ENCODE measurements around the gene DHX40. TPM values are rescaled to one million over a fixed set of nuclear protein-coding genes. Genes with fewer than 3 reads are reported as not detected.
A peak's percentile ranks its signal among the peaks of the same experiment; 100 is the strongest.

The DHX40 gene
- total and polyA plus RNA-seq, 10 donors: 9.3 to 33.5 (median 25.4) TPM

DNA sequence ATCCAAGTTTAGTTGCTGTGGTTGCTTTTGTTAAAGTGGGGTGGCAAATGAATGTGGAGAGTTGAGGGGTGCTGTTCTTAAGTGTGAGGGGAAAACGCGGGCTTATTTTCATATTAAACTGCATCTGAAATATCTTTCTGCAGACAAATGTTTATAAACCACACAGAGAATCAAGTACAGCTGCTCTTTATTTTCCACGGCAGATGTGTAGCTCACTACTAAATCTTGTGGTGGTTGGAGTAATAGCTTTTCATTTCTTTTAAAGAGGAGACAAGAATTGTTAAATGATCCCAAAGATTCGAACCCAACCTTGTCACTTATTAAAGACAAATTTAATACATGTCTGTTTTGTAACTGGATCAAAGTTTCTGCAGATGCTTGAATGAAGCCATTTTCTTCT lies 56.4 kb downstream of the DHX40 start:
- Histone ChIP-seq H3K4me1 (peaks cover 52 to 80% (median 70%) of the 10 kb centered on the region in 6 donors), H3K4me3 (peak overlapping the region in 7 of 8 donors; percentile 73 to 95 (median 87)), H3K9me3 (no peaks in the 10 kb centered on the region), H3K27ac (peak overlapping the region in 6 of 8 donors; percentile 9 to 99 (median 98)), H3K36me3 (no peaks in the 10 kb centered on the region), H3K27me3 (replicated peaks in 1 of 7) (no peaks in the 10 kb centered on the region)
- TF ChIP-seq POLR2A (IDR thresholded peaks at IDR 0.05): no peak
- DNase-seq: no peak
- 29 to 64% (median 45%) methylated on average over 4 of the region's 4 CpGs for WGBS, 5 donors
- intact Hi-C loops (cut with DNase I; ENCODE audit: low total_unique reads): no loop called here

GRCh38 chr17:59623151-59623550 lies 57.7 kb downstream of the DHX40 start:
- Histone ChIP-seq H3K4me1 (peaks cover 57 to 83% (median 78%) of the 10 kb centered on the region in 6 donors), H3K27me3 (replicated peaks in 1 of 7) (no peaks in the 10 kb centered on the region), H3K36me3 (no peaks in the 10 kb centered on the region), H3K9me3 (no peaks in the 10 kb centered on the region), H3K4me3 (peak overlapping the region in 2 of 8 donors; percentile 86 to 90), H3K27ac (peak overlapping the region in 7 of 8 donors; percentile 9 to 99 (median 97))
- 61 to 77% (median 68%) methylated on average over 2 of the region's 2 CpGs for WGBS, 5 donors
- TF ChIP-seq, protein P1, sequence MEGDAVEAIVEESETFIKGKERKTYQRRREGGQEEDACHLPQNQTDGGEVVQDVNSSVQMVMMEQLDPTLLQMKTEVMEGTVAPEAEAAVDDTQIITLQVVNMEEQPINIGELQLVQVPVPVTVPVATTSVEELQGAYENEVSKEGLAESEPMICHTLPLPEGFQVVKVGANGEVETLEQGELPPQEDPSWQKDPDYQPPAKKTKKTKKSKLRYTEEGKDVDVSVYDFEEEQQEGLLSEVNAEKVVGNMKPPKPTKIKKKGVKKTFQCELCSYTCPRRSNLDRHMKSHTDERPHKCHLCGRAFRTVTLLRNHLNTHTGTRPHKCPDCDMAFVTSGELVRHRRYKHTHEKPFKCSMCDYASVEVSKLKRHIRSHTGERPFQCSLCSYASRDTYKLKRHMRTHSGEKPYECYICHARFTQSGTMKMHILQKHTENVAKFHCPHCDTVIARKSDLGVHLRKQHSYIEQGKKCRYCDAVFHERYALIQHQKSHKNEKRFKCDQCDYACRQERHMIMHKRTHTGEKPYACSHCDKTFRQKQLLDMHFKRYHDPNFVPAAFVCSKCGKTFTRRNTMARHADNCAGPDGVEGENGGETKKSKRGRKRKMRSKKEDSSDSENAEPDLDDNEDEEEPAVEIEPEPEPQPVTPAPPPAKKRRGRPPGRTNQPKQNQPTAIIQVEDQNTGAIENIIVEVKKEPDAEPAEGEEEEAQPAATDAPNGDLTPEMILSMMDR (IDR thresholded peaks at IDR 0.05 in 8 of 11, conservative IDR thresholded peaks at IDR 0.05 in 3 of 11): no peak
- no peak for TF ChIP-seq POLR2A (IDR thresholded peaks at IDR 0.05)
- TF ChIP-seq POLR2AphosphoS5 (IDR thresholded peaks at IDR 0.05): no peak
- intact Hi-C loops (cut with DNase I; ENCODE audit: low total_unique reads): no loop called here
- no peak for DNase-seq

DNA sequence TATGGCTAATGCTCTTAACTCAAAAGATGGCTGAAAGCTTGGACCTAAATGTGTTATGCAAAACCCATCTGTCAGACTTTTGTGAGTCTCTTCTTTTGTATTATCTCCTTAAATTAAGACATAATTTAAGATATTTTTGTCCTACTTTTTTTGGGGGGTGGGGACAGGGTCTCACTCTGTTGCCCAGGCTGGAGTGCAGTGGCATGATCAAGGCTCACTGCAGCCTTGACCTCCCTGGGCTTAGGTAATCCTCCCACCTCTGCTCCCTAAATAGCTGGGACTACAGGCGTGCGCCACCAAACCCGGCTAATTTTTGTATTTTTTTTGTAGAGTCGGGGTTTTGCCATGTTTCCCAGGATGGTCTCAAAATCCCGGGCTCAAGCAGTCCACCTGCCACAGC lies 61.3 kb downstream of the DHX40 start:
- no peaks in the 10 kb centered on the region for H3K27me3 ChIP-seq (replicated peaks in 1 of 7)
- TF ChIP-seq POLR2AphosphoS5 (IDR thresholded peaks at IDR 0.05): no peak
- DNase-seq: no peak
- intact Hi-C loops (cut with DNase I; ENCODE audit: low total_unique reads): no loop called here
- H3K4me3 ChIP-seq: no peak overlapping the region
- 80 to 96% (median 85%) methylated on average over 5 of the region's 5 CpGs for WGBS, 5 donors
- peaks cover 0 to 14% (median 0%) of the 10 kb centered on the region in 6 donors for H3K36me3 ChIP-seq
- H3K4me1 ChIP-seq: peaks cover 52 to 100% (median 95%) of the 10 kb centered on the region in 6 donors
- peak overlapping the region in 5 of 8 donors; percentile 11 to 74 (median 65) for H3K27ac ChIP-seq
- H3K9me3 ChIP-seq: no peaks in the 10 kb centered on the region

DNA sequence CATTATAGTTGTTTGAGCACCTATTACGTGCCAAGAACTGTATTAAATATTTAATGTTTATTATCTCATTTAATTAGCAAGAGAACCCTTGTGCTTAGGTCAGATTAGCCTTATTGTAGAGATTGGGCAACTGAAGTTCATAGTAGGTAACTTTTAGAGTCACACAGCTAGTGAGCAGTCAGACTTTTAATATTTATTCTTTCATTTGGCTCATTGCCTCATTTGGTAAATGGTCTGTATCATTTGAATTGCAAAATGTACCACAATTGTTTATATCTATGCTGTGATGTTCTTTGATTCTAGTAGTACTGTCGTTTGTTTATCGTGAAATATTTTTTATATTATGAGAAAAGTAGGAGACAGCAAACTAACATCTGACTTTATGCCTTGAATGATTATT lies 61.9 kb downstream of the DHX40 start:
- 66 to 79% (median 68%) methylated on average over 3 of the region's 3 CpGs for WGBS, 5 donors
- Histone ChIP-seq H3K27me3 (replicated peaks in 1 of 7) (no peaks in the 10 kb centered on the region), H3K36me3 (peaks cover 0 to 14% (median 0%) of the 10 kb centered on the region in 6 donors), H3K9me3 (no peaks in the 10 kb centered on the region), H3K4me1 (peaks cover 47 to 100% (median 94%) of the 10 kb centered on the region in 6 donors), H3K4me3 (no peak overlapping the region), H3K27ac (peak overlapping the region in 6 of 8 donors; percentile 19 to 74 (median 60))
- TF ChIP-seq POLR2AphosphoS5 (IDR thresholded peaks at IDR 0.05): no peak
- no peak for TF ChIP-seq POLR2A (IDR thresholded peaks at IDR 0.05)
- TF ChIP-seq, protein P1 (IDR thresholded peaks at IDR 0.05 in 8 of 11, conservative IDR thresholded peaks at IDR 0.05 in 3 of 11): no peak
- intact Hi-C loops (cut with DNase I; ENCODE audit: low total_unique reads): no loop called here
- no peak for DNase-seq

DNA sequence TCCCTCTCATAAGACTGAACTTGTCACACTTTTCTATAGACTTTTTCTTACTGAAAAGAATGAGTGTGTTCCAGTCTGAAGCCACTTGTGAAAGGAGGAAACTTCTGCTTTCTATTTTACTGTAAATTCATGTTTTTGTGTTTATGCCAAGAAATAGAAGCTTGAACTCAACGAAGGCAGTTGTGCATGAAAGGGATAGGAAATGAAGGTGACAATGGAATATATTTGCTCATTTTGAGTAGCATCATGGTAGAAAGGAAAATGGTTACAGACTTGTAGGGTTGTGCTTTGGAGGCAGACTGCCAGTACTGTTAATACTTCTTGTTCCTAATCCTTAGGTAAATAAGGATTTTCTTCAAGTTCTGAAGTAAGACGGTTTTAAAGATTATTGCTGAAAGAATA lies 62.4 kb downstream of the DHX40 start:
- H3K4me1 ChIP-seq: peaks cover 44 to 100% (median 94%) of the 10 kb centered on the region in 6 donors
- no peak for DNase-seq
- H3K9me3 ChIP-seq: no peaks in the 10 kb centered on the region
- H3K36me3 ChIP-seq: peaks cover 0 to 14% (median 0%) of the 10 kb centered on the region in 6 donors
- intact Hi-C loops (cut with DNase I; ENCODE audit: low total_unique reads): no loop called here
- H3K4me3 ChIP-seq: peak overlapping the region in 1 of 8 donors; percentile 20
- peak overlapping the region in 7 of 8 donors; percentile 19 to 74 (median 56) for H3K27ac ChIP-seq
- TF ChIP-seq POLR2A (IDR thresholded peaks at IDR 0.05) (no peak), POLR2AphosphoS5 (IDR thresholded peaks at IDR 0.05) (no peak)
- TF ChIP-seq, protein P1 (IDR thresholded peaks at IDR 0.05 in 8 of 11, conservative IDR thresholded peaks at IDR 0.05 in 3 of 11): no peak
- no peaks in the 10 kb centered on the region for H3K27me3 ChIP-seq (replicated peaks in 1 of 7)
- WGBS, 5 donors: 18 to 32% (median 21%) methylated on average over 2 of the region's 2 CpGs
